ENCODE data around the gene SPEN. TPM values are rescaled to one million over a fixed set of nuclear protein-coding genes. Genes with fewer than 3 reads are reported as not detected.
A peak's percentile ranks its signal among the peaks of the same experiment; 100 is the strongest.

Gene SPEN
- total RNA-seq, 2 experiments from 2014 or later = 73.5 to 76.7 TPM

- H3K4me1 ChIP-seq (ENCODE audit: insufficient read depth, low read length) = peaks cover 62% of the 10 kb centered on the region
- H3K27me3 ChIP-seq (ENCODE audit: control insufficient read depth in 1 of 2, insufficient read depth in 2 of 2, low read length in 2 of 2) = no peaks in the 10 kb centered on the region
- no peak overlapping the region for H3K4me3 ChIP-seq (ENCODE audit: low read length)
- peak overlapping the region; percentile 52 for H3K27ac Mint-ChIP-seq
- TF ChIP-seq CTCF (IDR thresholded peaks at IDR 0.05) = no peak
- ChIA-PET POLR2A (interaction anchor here (1.1 kb wide), 1 partner anchor 20 kb away, joined by 3 read pairs; the partner anchor contains the start of gene ZBTB17), CTCF (interaction anchor here (0.6 kb wide), 1 partner anchor 143 kb away, joined by 3 read pairs; no protein-coding TSS in a partner anchor)
- DNase-seq = no peak
- no peaks in the 10 kb centered on the region for H3K9me3 ChIP-seq (ENCODE audit: control insufficient read depth in 1 of 2, insufficient read depth in 1 of 2, low read length in 2 of 2)
- peaks cover 26% of the 10 kb centered on the region for H3K36me3 ChIP-seq (ENCODE audit: insufficient read depth, low read length)
- H3K4me1 Mint-ChIP-seq (ENCODE audit: low read depth) = peaks cover 87% of the 10 kb centered on the region
- H3K9me3 Mint-ChIP-seq = no peaks in the 10 kb centered on the region
- no peak overlapping the region for H3K27ac ChIP-seq (ENCODE audit: low read depth in 1 of 2, low read length in 2 of 2)
- no peak for ATAC-seq (ENCODE audit: poor library complexity)
- H3K36me3 Mint-ChIP-seq (ENCODE audit: low read depth) = peaks cover 24% of the 10 kb centered on the region
- intact Hi-C loops (cut with DNase I, micrococcal nuclease) = loop anchor here in 1 of 2 experiments (5.0 kb wide), 1 partner anchor 38 kb away; no protein-coding TSS in a partner anchor
- H3K27me3 Mint-ChIP-seq = no peaks in the 10 kb centered on the region
- H3K4me3 Mint-ChIP-seq = no peak overlapping the region
Measured at GRCh38 chr1:15955552-15955951, 108.0 kb downstream of the SPEN start.

- Mint-ChIP-seq H3K27ac (peak overlapping the region; percentile 52), H3K4me1 (ENCODE audit: low read depth) (peaks cover 87% of the 10 kb centered on the region), H3K4me3 (peak overlapping the region; percentile 0), H3K36me3 (ENCODE audit: low read depth) (peaks cover 20% of the 10 kb centered on the region), H3K27me3 (no peaks in the 10 kb centered on the region), H3K9me3 (no peaks in the 10 kb centered on the region)
- no peaks in the 10 kb centered on the region for H3K27me3 ChIP-seq (ENCODE audit: control insufficient read depth in 1 of 2, insufficient read depth in 2 of 2, low read length in 2 of 2)
- DNase-seq = no peak
- H3K9me3 ChIP-seq (ENCODE audit: control insufficient read depth in 1 of 2, insufficient read depth in 1 of 2, low read length in 2 of 2) = no peaks in the 10 kb centered on the region
- CTCF ChIA-PET = interaction anchor here (0.6 kb wide), 1 partner anchor 143 kb away, joined by 3 read pairs; no protein-coding TSS in a partner anchor
- peaks cover 56% of the 10 kb centered on the region for H3K4me1 ChIP-seq (ENCODE audit: insufficient read depth, low read length)
- ATAC-seq (ENCODE audit: poor library complexity) = peak; percentile 36
- POLR2A ChIA-PET = interaction anchor here (1.1 kb wide), 1 partner anchor 20 kb away, joined by 3 read pairs; the partner anchor contains the start of gene ZBTB17
- no peak for TF ChIP-seq CTCF (IDR thresholded peaks at IDR 0.05)
- no peak overlapping the region for H3K27ac ChIP-seq (ENCODE audit: low read depth in 1 of 2, low read length in 2 of 2)
- intact Hi-C loops (cut with DNase I, micrococcal nuclease) = loop anchor here in 1 of 2 experiments (5.0 kb wide), 1 partner anchor 39 kb away; no protein-coding TSS in a partner anchor
- H3K36me3 ChIP-seq (ENCODE audit: insufficient read depth, low read length) = peaks cover 27% of the 10 kb centered on the region
- no peak overlapping the region for H3K4me3 ChIP-seq (ENCODE audit: low read length)
Measured at GRCh38 chr1:15956150-15956549, 108.6 kb downstream of the SPEN start.

- Histone ChIP-seq H3K27me3 (ENCODE audit: control insufficient read depth in 1 of 2, insufficient read depth in 2 of 2, low read length in 2 of 2) (no peaks in the 10 kb centered on the region), H3K27ac (ENCODE audit: low read depth in 1 of 2, low read length in 2 of 2) (no peak overlapping the region), H3K9me3 (ENCODE audit: control insufficient read depth in 1 of 2, insufficient read depth in 1 of 2, low read length in 2 of 2) (no peaks in the 10 kb centered on the region), H3K4me1 (ENCODE audit: insufficient read depth, low read length) (peaks cover 43% of the 10 kb centered on the region), H3K4me3 (ENCODE audit: low read length) (no peak overlapping the region), H3K36me3 (ENCODE audit: insufficient read depth, low read length) (peaks cover 33% of the 10 kb centered on the region)
- no peaks in the 10 kb centered on the region for H3K9me3 Mint-ChIP-seq
- H3K27me3 Mint-ChIP-seq = no peaks in the 10 kb centered on the region
- H3K36me3 Mint-ChIP-seq (ENCODE audit: low read depth) = peaks cover 20% of the 10 kb centered on the region
- intact Hi-C loops (cut with DNase I, micrococcal nuclease) = loop anchor here in 1 of 2 experiments (5.0 kb wide), 1 partner anchor 40 kb away; no protein-coding TSS in a partner anchor
- DNase-seq (no peak), ATAC-seq (ENCODE audit: poor library complexity) (no peak)
- H3K4me3 Mint-ChIP-seq = no peak overlapping the region
- no peak for TF ChIP-seq CTCF (IDR thresholded peaks at IDR 0.05)
- ChIA-PET POLR2A (interaction anchor here (1.4 kb wide), 1 partner anchor 8 kb away, joined by 5 read pairs; no protein-coding TSS in a partner anchor), CTCF (interaction anchor here (1.5 kb wide), 1 partner anchor 18 kb away, joined by 4 read pairs; the partner anchor contains the start of gene ZBTB17)
- peaks cover 81% of the 10 kb centered on the region for H3K4me1 Mint-ChIP-seq (ENCODE audit: low read depth)
- no peak overlapping the region for H3K27ac Mint-ChIP-seq
Measured at GRCh38 chr1:15957221-15958095, 110.0 kb downstream of the SPEN start.
